ENCODE measurements around the gene TNFRSF11A.

The TNFRSF11A gene

GRCh38 chr18:62324917-62325805, at the start of gene TNFRSF11A:
Gene TNFRSF11A, plus strand, starts transcription at chr18:62325310. Its CDS starts 43 bp downstream, at chr18:62325353.
- TF ChIP-seq, protein P1, sequence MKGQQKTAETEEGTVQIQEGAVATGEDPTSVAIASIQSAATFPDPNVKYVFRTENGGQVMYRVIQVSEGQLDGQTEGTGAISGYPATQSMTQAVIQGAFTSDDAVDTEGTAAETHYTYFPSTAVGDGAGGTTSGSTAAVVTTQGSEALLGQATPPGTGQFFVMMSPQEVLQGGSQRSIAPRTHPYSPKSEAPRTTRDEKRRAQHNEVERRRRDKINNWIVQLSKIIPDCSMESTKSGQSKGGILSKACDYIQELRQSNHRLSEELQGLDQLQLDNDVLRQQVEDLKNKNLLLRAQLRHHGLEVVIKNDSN (IDR thresholded peaks at IDR 0.05) = no peak
- TF ChIP-seq EGR1 (IDR thresholded peaks at IDR 0.05) (peak; percentile 49; the same call in 1 of the 2 replicates), CREB1 (IDR thresholded peaks at IDR 0.05; ENCODE audit: low read depth) (no peak), ZBTB7A (IDR thresholded peaks at IDR 0.05; ENCODE audit: low read depth) (peak; percentile 55; the same call in 1 of the 2 replicates), RAD21 (IDR thresholded peaks at IDR 0.05; ENCODE audit: low read depth) (peak; percentile 18; the same call in 1 of the 2 replicates)

DNA sequence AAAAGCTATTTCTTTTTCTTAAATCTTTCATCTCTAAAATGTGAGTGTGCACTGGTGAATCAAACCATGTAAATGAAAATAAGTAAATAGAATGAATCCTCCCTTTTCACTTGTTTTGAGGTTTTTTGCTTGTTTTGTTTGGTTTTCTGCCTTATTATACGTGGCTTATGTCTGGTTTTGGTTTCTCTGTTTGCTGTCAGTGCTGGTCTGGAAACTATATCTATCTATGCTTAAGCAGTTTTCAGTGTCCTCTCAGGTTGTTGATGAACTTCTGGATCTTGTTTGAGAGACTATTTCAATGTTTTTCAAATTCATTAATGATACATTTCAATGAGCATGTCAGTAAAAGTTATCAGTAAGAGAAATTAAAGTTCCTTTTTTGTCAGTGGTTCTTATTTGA, 48.1 kb upstream of the TNFRSF11A start:
- no peak for TF ChIP-seq NFIC (IDR thresholded peaks at IDR 0.05)
- no peak for TF ChIP-seq TAF1 (IDR thresholded peaks at IDR 0.05; ENCODE audit: low read depth)
- TF ChIP-seq, protein P2, sequence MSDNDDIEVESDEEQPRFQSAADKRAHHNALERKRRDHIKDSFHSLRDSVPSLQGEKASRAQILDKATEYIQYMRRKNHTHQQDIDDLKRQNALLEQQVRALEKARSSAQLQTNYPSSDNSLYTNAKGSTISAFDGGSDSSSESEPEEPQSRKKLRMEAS (IDR thresholded peaks at IDR 0.05) = no peak
- TF ChIP-seq REST (IDR thresholded peaks at IDR 0.05; ENCODE audit: low read depth) = no peak
- no peak for TF ChIP-seq EGR1 (IDR thresholded peaks at IDR 0.05)
- no peak for TF ChIP-seq CREB1 (IDR thresholded peaks at IDR 0.05; ENCODE audit: low read depth)
- TF ChIP-seq EP300 (IDR thresholded peaks at IDR 0.05; ENCODE audit: borderline replicate concordance) = no peak
- TF ChIP-seq ZBTB7A (IDR thresholded peaks at IDR 0.05; ENCODE audit: low read depth) = no peak

DNA sequence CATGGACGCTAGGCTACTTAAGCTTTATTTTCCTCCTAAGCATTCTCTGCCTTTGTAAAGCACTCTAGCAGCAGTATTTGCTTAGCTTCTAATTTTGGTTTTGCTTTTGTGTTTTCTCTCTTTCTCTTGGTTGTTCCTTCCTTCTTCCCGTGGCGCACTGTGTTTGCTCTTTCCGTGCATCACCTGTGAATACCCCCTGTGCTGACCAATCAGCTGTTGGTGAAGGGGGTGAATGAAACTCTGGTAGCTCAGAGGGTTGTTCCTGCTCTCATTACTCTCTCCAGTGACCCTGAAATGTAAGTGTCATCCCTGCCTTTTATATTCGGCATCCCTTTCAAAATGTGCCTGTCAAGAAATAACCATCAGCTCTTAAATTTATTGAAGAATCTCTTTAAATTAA, 45.5 kb upstream of the TNFRSF11A start:
- TF ChIP-seq EP300 (IDR thresholded peaks at IDR 0.05; ENCODE audit: borderline replicate concordance) = no peak
- TF ChIP-seq TAF1 (IDR thresholded peaks at IDR 0.05; ENCODE audit: low read depth) = no peak
- TF ChIP-seq RAD21 (IDR thresholded peaks at IDR 0.05; ENCODE audit: low read depth) = no peak
- TF ChIP-seq FOXM1 (IDR thresholded peaks at IDR 0.05; ENCODE audit: borderline replicate concordance, low read depth) = no peak
- TF ChIP-seq REST (IDR thresholded peaks at IDR 0.05; ENCODE audit: low read depth) = no peak
- TF ChIP-seq YY1 (IDR thresholded peaks at IDR 0.05; ENCODE audit: low read depth) = no peak
- no peak for TF ChIP-seq NFIC (IDR thresholded peaks at IDR 0.05)
- TF ChIP-seq, protein P2 (IDR thresholded peaks at IDR 0.05) = no peak
- no peak for TF ChIP-seq CREB1 (IDR thresholded peaks at IDR 0.05; ENCODE audit: low read depth)
- no peak for TF ChIP-seq ZBTB7A (IDR thresholded peaks at IDR 0.05; ENCODE audit: low read depth)
- TF ChIP-seq EGR1 (IDR thresholded peaks at IDR 0.05) = no peak
- no peak for TF ChIP-seq TEAD4 (IDR thresholded peaks at IDR 0.05)
- TF ChIP-seq TCF12 (IDR thresholded peaks at IDR 0.05; ENCODE audit: low read depth) = no peak
- TF ChIP-seq, protein P1 (IDR thresholded peaks at IDR 0.05) = no peak
- TF ChIP-seq CEBPB (IDR thresholded peaks at IDR 0.05) = no peak

- no peak for TF ChIP-seq EGR1 (IDR thresholded peaks at IDR 0.05)
- no peak for TF ChIP-seq RAD21 (IDR thresholded peaks at IDR 0.05; ENCODE audit: low read depth)
- no peak for TF ChIP-seq TAF1 (IDR thresholded peaks at IDR 0.05; ENCODE audit: low read depth)
- TF ChIP-seq NFIC (IDR thresholded peaks at IDR 0.05) = no peak
- no peak for TF ChIP-seq CREB1 (IDR thresholded peaks at IDR 0.05; ENCODE audit: low read depth)
Measured at GRCh38 chr18:62280058-62280457, 45.1 kb upstream of the TNFRSF11A start.

- no peak for TF ChIP-seq ZBTB7A (IDR thresholded peaks at IDR 0.05; ENCODE audit: low read depth)
- no peak for TF ChIP-seq NFIC (IDR thresholded peaks at IDR 0.05)
- no peak for TF ChIP-seq YY1 (IDR thresholded peaks at IDR 0.05; ENCODE audit: low read depth)
- no peak for TF ChIP-seq CREB1 (IDR thresholded peaks at IDR 0.05; ENCODE audit: low read depth)
- TF ChIP-seq RAD21 (IDR thresholded peaks at IDR 0.05; ENCODE audit: low read depth) = no peak
Measured at GRCh38 chr18:62280786-62281185, 44.3 kb upstream of the TNFRSF11A start.

DNA sequence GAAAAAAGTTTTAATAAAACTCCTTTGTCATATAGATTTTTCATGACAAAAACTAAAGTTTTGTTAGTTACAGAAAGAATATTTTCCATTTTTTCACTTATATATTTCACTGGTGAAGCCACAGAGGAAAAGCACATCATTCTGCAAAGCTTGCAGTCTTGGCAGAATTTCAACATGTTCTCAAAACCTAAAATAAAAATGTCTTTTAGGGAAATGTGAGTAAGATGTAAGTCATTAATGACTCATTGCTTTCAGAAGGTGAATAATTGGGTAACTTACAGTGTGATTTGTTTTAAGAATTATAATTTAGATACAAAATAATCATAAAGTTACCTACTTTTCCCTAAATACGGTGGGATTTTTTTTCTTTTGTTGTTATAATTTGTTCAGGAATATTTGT, 43.4 kb upstream of the TNFRSF11A start:
- no peak for TF ChIP-seq TCF12 (IDR thresholded peaks at IDR 0.05; ENCODE audit: low read depth)
- TF ChIP-seq, protein P1 (IDR thresholded peaks at IDR 0.05) = no peak
- no peak for TF ChIP-seq ZBTB7A (IDR thresholded peaks at IDR 0.05; ENCODE audit: low read depth)
- TF ChIP-seq TEAD4 (IDR thresholded peaks at IDR 0.05) = no peak
- TF ChIP-seq EP300 (IDR thresholded peaks at IDR 0.05; ENCODE audit: borderline replicate concordance) = no peak
- no peak for TF ChIP-seq RAD21 (IDR thresholded peaks at IDR 0.05; ENCODE audit: low read depth)
- TF ChIP-seq FOXM1 (IDR thresholded peaks at IDR 0.05; ENCODE audit: borderline replicate concordance, low read depth) = no peak
- no peak for TF ChIP-seq TAF1 (IDR thresholded peaks at IDR 0.05; ENCODE audit: low read depth)
- no peak for TF ChIP-seq CEBPB (IDR thresholded peaks at IDR 0.05)
- TF ChIP-seq REST (IDR thresholded peaks at IDR 0.05; ENCODE audit: low read depth) = no peak
- no peak for TF ChIP-seq NFIC (IDR thresholded peaks at IDR 0.05)
- no peak for TF ChIP-seq EGR1 (IDR thresholded peaks at IDR 0.05)
- no peak for TF ChIP-seq YY1 (IDR thresholded peaks at IDR 0.05; ENCODE audit: low read depth)
- TF ChIP-seq CREB1 (IDR thresholded peaks at IDR 0.05; ENCODE audit: low read depth) = no peak
- TF ChIP-seq, protein P2 (IDR thresholded peaks at IDR 0.05) = no peak

All from Ishikawa (cell line).